Measurements from ENCODE around the gene TMEM72. TPM values are rescaled to one million over a fixed set of nuclear protein-coding genes. Genes with fewer than 3 reads are reported as not detected.
A peak's percentile ranks its signal among the peaks of the same experiment; 100 is the strongest.

The TMEM72 gene
- total RNA-seq, 4 donors from 2014 or later = not detected

GRCh38 chr10:44959247-44960087 lies 48.3 kb downstream of the TMEM72 start, which contains the start of gene RASSF4:
RASSF4 (plus strand) TSS chr10:44959802; CDS start chr10:44970203, 10,401 bp downstream.
- Histone ChIP-seq H3K4me1 (peaks cover 48 to 49% of the 10 kb centered on the region in 2 donors), H3K9me3 (no peaks in the 10 kb centered on the region), H3K27me3 (no peaks in the 10 kb centered on the region), H3K4me3 (replicated peaks in 1 of 3) (peak within 1 kb of the TSS; percentile 23 to 90 (median 46)), H3K27ac (peak within 1 kb of the TSS; percentile 91 to 97 (median 96)), H3K36me3 (no peaks in the 10 kb centered on the region)
- DNase-seq = peak; percentile 94 to 95
- TF ChIP-seq CTCF (IDR thresholded peaks at IDR 0.05) (peak in 2 of 6 experiments; percentile 6 to 12), POLR2A (IDR thresholded peaks at IDR 0.05) (peak; percentile 79 to 90)
- 0 to 1% methylated on average over 19 to 27 of the region's 74 CpGs for WGBS, 2 donors
- intact Hi-C loops (cut with DNase I) = no loop called here

- DNase-seq = no peak
- no peak for TF ChIP-seq CTCF (IDR thresholded peaks at IDR 0.05)
- no peak for TF ChIP-seq POLR2A (IDR thresholded peaks at IDR 0.05)
- Histone ChIP-seq H3K4me3 (replicated peaks in 1 of 3) (peak overlapping the region; percentile 23 to 76 (median 46)), H3K27ac (peak overlapping the region; percentile 91 to 97 (median 96)), H3K4me1 (peaks cover 54 to 55% of the 10 kb centered on the region in 2 donors), H3K36me3 (no peaks in the 10 kb centered on the region), H3K27me3 (no peaks in the 10 kb centered on the region), H3K9me3 (no peaks in the 10 kb centered on the region)
- 12 to 14% methylated on average over 8 of the region's 8 CpGs for WGBS, 2 donors
- intact Hi-C loops (cut with DNase I) = no loop called here
Measured at GRCh38 chr10:44960088-44960460, 48.9 kb downstream of the TMEM72 start.

GRCh38 chr10:44960482-44961229 lies 49.5 kb downstream of the TMEM72 start:
- no peaks in the 10 kb centered on the region for H3K36me3 ChIP-seq

GRCh38 chr10:44961230-44961571 lies 50.1 kb downstream of the TMEM72 start:
- WGBS, 2 donors = 18 to 48% methylated on average over 3 to 4 of the region's 4 CpGs
- intact Hi-C loops (cut with DNase I) = no loop called here
- no peak for TF ChIP-seq POLR2A (IDR thresholded peaks at IDR 0.05)
- Histone ChIP-seq H3K27me3 (no peaks in the 10 kb centered on the region), H3K4me1 (peaks cover 65 to 67% of the 10 kb centered on the region in 2 donors), H3K27ac (peak overlapping the region; percentile 91 to 97 (median 96)), H3K36me3 (no peaks in the 10 kb centered on the region), H3K4me3 (replicated peaks in 1 of 3) (peak overlapping the region in 2 of 3 donors; percentile 46 to 76), H3K9me3 (no peaks in the 10 kb centered on the region)
- no peak for DNase-seq

More at GRCh38 chr10:44960482-44961229, 49.5 kb downstream of the TMEM72 start:
- peak; percentile 44 to 60 for DNase-seq
- Histone ChIP-seq H3K4me1 (peaks cover 60 to 61% of the 10 kb centered on the region in 2 donors), H3K4me3 (replicated peaks in 1 of 3) (peak overlapping the region in 2 of 3 donors; percentile 46 to 76), H3K27ac (peak overlapping the region; percentile 91 to 97 (median 96)), H3K27me3 (no peaks in the 10 kb centered on the region), H3K9me3 (no peaks in the 10 kb centered on the region)
- TF ChIP-seq CTCF (IDR thresholded peaks at IDR 0.05) (no peak), POLR2A (IDR thresholded peaks at IDR 0.05) (peak in 1 of 2 donors; percentile 29)
- 30 to 34% methylated on average over 7 of the region's 7 CpGs for WGBS, 2 donors
- intact Hi-C loops (cut with DNase I) = no loop called here

- no peak for DNase-seq
- TF ChIP-seq CTCF (IDR thresholded peaks at IDR 0.05) (no peak), POLR2A (IDR thresholded peaks at IDR 0.05) (no peak)
- Histone ChIP-seq H3K36me3 (no peaks in the 10 kb centered on the region), H3K4me1 (peaks cover 75 to 76% of the 10 kb centered on the region in 2 donors), H3K27me3 (no peaks in the 10 kb centered on the region), H3K9me3 (no peaks in the 10 kb centered on the region), H3K4me3 (replicated peaks in 1 of 3) (peak overlapping the region in 1 of 3 donors; percentile 46), H3K27ac (peak overlapping the region; percentile 91 to 97 (median 96))
- intact Hi-C loops (cut with DNase I) = no loop called here
- WGBS, 2 donors = 73 to 86% methylated on average over 10 to 11 of the region's 11 CpGs
Measured at GRCh38 chr10:44961931-44962750, 51.0 kb downstream of the TMEM72 start.

Data from thyroid gland (tissue), 4 donors.